Thymus (tissue), 2 donors: ENCODE results near the gene MDH1. TPM values are rescaled to one million over a fixed set of nuclear protein-coding genes. Genes with fewer than 3 reads are reported as not detected.

Source experiments
- polyA plus RNA-seq: library from polyadenylated mRNA; stranded (reverse); fragments of 200-250 nt; gene quantifications from one replicate; pipeline ENCODE4 v1.2.3, GENCODE V29; 2013
- total RNA-seq: library from RNA; stranded (reverse); fragments of 120-200 nt; gene quantifications from one replicate; pipeline ENCODE4 v1.2.4, GENCODE V29; 2013
- donor health status: healthy.

MDH1 gene
- total and polyA plus RNA-seq, 2 donors: 271 to 284 TPM

Other genes with a start within 250 kb of the MDH1 start
- gene WDPCP, start 486 bp upstream of the MDH1 start, total RNA-seq: 10.4 TPM
- 5.5 TPM for gene WDPCP, start 486 bp upstream of the MDH1 start, polyA plus RNA-seq